UCSD-AML1 (cell line): Measurements from ENCODE around the gene RBM47.

ENCODE experiments used
- DNase-seq: peaks from one replicate; lab custom pipeline; 2025; ENCODE audit not compliant: unreplicated experiment; lab: John Stamatoyannopoulos, UW

Gene RBM47

GRCh38 chr4:40626183-40626990, 3.3 kb downstream of the RBM47 start:
- DNase-seq, result no peak

GRCh38 chr4:40623707-40624106, 6.0 kb downstream of the RBM47 start:
- DNase-seq, result no peak

GRCh38 chr4:40622913-40623312, 6.8 kb downstream of the RBM47 start:
- no peak for DNase-seq

GRCh38 chr4:40621592-40622512, 7.8 kb downstream of the RBM47 start:
- peak; percentile 71 for DNase-seq

- DNase-seq, result no peak
These were observed 8.5 kb downstream of the RBM47 start for GRCh38 chr4:40621229-40621591.

- DNase-seq, result no peak
These were observed 10.1 kb downstream of the RBM47 start for GRCh38 chr4:40619600-40619999.

- no peak for DNase-seq
These were observed 11.8 kb downstream of the RBM47 start for GRCh38 chr4:40617872-40618271.

- DNase-seq, result no peak
These were observed 15.6 kb downstream of the RBM47 start for GRCh38 chr4:40614031-40614430.

GRCh38 chr4:40613456-40613855, 16.2 kb downstream of the RBM47 start:
- no peak for DNase-seq

- DNase-seq, result no peak
These were observed 16.8 kb downstream of the RBM47 start for GRCh38 chr4:40612831-40613230.

GRCh38 chr4:40612283-40612682, 17.4 kb downstream of the RBM47 start:
- no peak for DNase-seq

- no peak for DNase-seq
These were observed 21.0 kb downstream of the RBM47 start for GRCh38 chr4:40608628-40609027.

GRCh38 chr4:40607221-40607620, 22.4 kb downstream of the RBM47 start:
- no peak for DNase-seq

- no peak for DNase-seq
These were observed 23.4 kb downstream of the RBM47 start for GRCh38 chr4:40606239-40606767.

- DNase-seq, result no peak
These were observed 26.4 kb downstream of the RBM47 start for GRCh38 chr4:40603281-40603680.

GRCh38 chr4:40601641-40602040, 28.0 kb downstream of the RBM47 start:
- no peak for DNase-seq

GRCh38 chr4:40600850-40601249, 28.8 kb downstream of the RBM47 start:
- DNase-seq, result no peak

GRCh38 chr4:40599431-40599830, 30.2 kb downstream of the RBM47 start:
- no peak for DNase-seq

- no peak for DNase-seq
These were observed 33.1 kb downstream of the RBM47 start for GRCh38 chr4:40596522-40596921.

- DNase-seq, result no peak
These were observed 33.7 kb downstream of the RBM47 start for GRCh38 chr4:40595981-40596380.

- no peak for DNase-seq
These were observed 35.1 kb downstream of the RBM47 start for GRCh38 chr4:40594261-40595178.
